Stimulated activated CD4-positive, alpha-beta T cell treated with anti-CD3 and anti-CD28 coated beads, TNF-alpha, amount 100 ng/mL, for 48 hours (primary cell): ENCODE data around the gene COIL.
"Not testable (repeated sequence)": the region's sequence is repeated elsewhere in the genome, so short reads cannot be mapped to it uniquely, and the experiment has no call there.

Experiments used
- DNase-seq, 3 donors: peaks; one replicate each; pipeline ENCODE4 v3.0.0-alpha.2; 2020; ENCODE audit warnings: low read depth in 3 of 3

Gene COIL

GRCh38 chr17:56978441-56979090, 17.7 kb upstream of the COIL start:
- DNase-seq, result no peak

GRCh38 chr17:56977673-56978395, 17.0 kb upstream of the COIL start, which contains the start of gene SCPEP1:
TSS of gene SCPEP1 (plus strand) at chr17:56978131. CDS start at chr17:56978160, 29 bp downstream.
- peak; percentile 71 to 73 (median 73) for DNase-seq

DNA sequence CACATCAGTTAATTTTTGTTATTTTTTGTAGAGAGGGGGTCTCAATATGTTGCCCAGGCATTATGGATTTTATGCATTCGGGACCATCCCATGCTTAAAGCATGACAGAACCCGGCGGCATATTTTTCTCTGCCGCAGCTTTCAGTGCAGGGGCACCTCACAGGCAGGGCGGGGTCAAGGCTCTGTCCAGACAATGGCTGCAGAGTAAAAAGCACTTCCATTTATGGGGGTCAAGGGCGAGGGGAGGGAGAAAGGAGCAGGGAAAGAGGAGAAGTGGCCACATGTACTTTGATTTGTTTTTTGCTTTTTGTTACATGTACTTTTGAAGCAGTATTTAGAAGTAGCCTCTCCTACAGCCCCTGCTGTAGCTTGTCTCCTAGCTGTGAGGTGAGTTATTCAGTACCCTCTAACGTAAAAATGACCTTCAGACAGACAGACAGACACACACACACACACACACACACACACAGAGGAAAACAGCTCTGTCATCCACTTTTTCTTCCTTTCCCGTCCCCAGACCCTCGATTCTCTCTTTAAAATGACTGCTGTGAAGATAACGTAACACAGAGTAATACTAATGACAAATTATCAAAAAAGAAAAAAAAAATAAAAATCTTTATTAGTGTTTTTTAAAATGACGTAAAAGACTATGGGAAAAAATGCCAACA, 16.2 kb upstream of the COIL start:
- no peak for DNase-seq

GRCh38 chr17:56975656-56976055, 14.8 kb upstream of the COIL start:
- no peak for DNase-seq

DNA sequence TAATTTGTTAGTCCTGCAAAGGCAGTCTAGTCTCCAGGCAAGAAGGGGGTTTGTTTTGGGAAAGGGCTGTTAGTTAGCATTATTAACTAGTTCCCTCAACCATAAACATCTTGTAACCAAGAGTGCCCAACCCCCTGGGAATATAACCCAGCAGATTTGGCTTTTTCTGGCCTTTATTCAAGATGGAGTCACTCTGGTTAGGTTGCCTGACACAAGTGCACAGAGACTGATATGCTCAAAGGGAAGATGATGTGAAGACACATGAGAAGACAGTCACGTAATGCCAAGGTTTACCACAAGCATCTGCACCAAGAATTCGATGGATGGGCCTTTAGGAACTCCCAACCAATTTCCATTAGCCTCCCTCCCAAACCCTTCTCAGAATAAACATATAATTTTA, 13.2 kb upstream of the COIL start:
- DNase-seq, result no peak

DNA sequence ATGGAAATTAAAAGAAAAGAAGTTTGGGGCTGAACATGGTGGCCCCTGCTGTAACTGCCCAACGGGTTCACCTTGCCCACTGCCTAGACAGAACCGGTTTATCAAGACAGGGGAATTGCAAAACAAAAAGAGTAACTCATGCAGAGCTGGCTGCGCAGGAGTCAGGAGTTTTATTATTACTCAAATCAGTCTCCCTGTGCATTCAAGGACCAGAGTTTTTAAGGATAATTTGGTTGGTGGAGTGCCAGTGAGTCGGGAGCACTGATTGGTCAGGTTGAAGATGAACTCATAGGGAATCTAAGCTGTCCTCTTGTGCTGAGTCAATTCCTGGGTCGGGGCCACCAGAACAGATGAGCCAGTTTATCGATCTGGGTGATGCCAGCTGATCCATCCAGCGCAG, 12.7 kb upstream of the COIL start:
- DNase-seq, result no peak

- DNase-seq, result no peak
Observed at GRCh38 chr17:56972111-56972730, 11.4 kb upstream of the COIL start.

GRCh38 chr17:56970974-56971373, 10.1 kb upstream of the COIL start:
- no peak for DNase-seq

GRCh38 chr17:56966338-56966737, 5.5 kb upstream of the COIL start:
- no peak for DNase-seq

DNA sequence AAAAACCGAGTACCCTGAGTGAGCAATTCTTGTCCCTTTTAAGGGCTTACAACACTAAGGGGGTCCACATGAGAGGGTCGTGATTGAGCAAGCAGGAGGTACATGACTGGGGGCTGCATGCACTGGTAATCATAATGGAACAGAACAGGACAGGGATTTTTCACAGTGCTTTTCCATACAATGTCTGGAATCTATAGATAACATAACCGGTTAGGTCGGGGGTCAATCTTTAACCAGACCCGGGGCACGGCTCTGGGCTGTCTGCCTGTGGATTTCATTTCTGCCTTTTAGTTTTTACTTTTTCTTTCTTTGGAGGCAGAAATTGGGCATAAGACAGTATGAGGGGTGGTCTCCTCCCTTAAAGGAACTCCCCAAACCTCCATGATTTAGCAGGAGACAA, 4.8 kb upstream of the COIL start:
- not testable (repeated sequence) for DNase-seq

DNA sequence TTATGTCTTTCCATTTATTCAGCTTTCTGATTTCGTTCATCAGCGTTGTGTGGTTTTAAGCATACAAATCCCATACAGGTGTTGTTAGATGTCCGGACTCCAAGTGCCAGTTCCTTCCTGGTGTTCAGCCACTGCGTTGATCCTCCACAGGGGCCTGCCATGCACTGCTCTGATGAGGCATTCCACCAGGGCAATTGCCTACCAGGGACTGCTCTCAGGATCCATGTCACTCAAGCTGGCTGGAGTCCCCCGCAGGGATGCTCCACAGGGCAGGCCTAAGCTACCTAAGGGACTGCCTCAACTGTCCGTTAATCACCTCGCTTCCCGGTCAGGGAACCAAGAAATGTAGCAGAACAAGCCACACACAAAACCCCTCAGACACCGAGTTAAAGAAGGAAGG, 4.4 kb upstream of the COIL start:
- not testable (repeated sequence) for DNase-seq

DNA sequence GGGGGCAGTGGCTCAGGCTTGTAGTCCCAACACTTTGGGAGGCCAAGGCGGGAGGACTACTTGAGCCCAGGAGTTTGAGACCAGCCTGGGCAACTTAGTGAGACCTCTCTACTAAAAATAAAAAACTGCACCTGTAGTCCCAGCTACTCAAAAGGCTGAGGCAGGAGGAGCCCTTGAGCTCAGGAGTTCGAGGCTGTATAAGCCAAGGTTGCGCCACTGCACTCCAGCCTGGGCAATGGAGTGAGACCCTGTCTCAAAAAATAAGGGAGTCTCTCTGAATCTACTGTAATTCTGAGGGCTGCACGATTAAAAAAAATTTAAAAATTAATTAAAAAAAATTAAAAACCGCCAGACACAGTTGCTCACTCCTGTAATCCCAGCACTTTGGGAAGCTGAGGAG, 3.9 kb downstream of the COIL start:
- no peak for DNase-seq

DNA sequence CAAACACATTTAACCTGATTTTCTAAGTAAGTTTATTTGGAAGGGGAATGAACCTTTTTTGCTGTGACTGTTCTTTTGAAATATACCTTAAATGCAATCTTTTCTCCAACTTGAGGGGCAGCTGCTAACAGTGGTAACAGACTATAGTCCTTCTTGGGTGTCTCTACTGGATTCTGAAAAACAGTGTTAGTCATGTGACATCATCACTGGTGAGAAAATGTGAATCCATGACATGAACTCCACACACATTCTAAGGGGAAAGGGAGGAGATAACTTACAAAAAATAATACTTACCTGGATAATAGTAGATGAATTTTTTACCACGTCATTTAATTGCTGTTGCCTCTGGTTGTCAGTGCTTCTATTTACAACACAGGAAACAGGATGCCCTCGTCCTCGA, 11.3 kb downstream of the COIL start:
- no peak for DNase-seq

DNA sequence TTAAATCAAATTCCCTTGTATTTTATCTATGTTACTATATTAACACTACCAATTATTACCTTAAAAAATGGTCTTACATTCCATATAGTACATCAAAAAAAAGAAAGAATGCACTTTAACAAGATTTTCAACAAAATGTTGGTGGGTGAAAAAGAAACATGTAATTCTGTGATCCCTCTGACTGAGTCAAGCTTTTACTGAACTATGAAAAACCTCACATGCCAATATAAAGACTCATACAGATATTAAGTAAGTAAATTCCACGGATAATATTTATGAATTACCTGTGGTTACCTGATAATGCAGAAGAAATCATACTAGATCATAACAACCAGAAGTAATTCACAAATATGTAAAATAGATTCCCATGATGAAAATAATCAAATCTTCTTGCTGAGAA, 12.4 kb downstream of the COIL start:
- DNase-seq, result no peak

DNA sequence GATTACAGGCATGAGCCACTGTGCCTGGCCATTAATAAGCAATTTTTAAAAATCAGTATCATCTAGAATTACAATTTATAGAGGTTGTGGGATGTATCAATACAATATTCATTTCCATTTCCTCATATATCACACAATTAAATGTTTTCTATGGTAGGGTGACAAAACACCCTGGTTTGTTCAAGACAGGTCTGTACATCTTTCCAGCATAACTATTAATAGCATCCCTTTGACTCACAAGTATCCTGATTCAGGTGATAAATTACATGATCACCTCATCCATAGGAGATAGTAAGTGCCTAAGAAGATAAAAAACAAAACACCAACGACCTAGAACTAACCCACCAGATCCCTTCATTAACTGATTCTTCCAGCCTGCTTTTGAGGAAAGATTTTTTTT, 13.1 kb downstream of the COIL start:
- no peak for DNase-seq

DNA sequence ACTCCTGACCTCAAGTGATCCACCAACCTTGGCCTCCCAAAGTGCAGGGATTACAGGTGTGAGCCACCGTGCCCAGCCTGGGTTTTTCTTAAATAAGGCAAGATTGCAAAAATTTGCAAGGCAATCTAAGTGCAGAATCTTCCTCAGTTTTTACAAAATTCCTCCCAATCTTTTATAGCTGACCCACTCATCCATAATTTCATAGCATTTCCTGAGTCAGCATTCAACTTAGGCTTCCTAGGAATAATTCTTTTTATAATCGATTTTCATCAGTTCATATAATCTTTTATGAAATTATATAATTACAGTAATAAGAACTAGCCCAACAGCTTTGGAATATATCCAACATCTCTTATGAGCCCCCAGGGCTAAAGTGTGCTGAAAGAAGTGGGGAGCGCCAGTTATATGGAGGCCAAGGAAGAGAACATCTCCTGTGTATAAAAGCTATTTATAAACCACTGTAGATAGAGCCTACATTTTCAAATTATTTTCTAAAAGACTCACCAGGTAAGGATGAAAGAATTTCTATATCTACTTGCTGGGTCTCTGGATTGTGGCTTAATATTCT, 14.8 kb downstream of the COIL start:
- no peak for DNase-seq

DNA sequence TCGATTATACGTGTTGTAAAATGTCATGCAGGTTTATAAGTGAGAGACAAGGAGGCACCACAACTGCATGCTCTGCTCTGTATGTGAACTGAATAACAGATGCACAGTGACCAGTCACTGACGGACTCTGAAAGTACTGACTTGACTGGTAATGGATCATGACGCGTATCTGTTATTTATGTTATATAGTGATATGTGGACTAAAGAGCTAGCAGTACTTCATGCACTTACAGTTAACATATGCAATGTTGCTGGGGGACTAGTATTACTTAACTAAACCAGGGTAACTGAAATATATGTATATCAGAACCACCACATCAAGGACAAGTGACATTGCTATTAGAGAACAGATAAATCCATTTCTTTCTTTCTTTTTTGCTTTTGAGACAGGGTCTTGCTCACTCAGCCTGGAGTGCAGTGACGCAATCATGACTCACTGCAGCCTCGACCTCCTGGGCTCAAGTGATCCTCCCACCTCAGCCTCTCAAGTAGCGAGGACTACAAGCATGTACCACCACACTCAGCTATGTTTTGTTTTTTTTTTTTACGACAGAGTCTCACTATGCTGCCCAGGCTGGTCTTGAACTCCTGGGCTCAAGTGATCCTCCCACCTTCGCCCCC, 17.2 kb downstream of the COIL start:
- DNase-seq, result no peak

DNA sequence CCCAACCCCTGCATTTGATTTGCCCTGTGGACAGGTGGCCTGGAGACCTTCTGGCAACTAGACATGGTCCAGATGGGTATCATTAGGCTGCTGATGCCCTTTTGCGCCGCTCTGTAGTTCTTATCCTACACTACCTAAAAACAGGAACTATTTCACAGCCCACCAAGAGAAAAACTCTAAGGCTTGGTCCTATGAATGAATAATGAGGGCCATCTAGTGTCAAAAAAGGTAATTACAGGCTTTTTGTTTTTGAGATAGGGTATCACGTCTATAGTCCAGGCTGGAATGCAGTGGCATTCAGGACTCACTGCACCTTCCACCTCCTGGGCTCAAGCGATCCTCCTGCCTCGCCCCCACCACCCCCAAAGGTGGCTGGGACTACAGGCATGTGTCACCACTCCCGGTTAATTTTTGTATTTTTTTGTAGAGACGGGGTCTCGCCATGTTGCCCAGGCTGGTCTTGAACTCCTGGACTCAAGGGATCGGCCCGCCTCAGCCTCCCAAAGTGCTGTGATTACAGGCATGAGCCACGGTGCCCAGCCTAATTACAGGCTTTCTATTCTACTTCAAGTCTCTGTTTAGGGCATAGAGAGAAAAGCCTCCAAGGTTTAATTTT, 20.9 kb downstream of the COIL start:
- no peak for DNase-seq

GRCh38 chr17:56938206-56938605, 22.6 kb downstream of the COIL start:
- DNase-seq, result not testable (repeated sequence)

GRCh38 chr17:56937687-56938086, 23.2 kb downstream of the COIL start:
- DNase-seq, result no peak

GRCh38 chr17:56936697-56937322, 24.0 kb downstream of the COIL start:
- DNase-seq, result no peak
